ENCODE measurements around the gene HSD11B1L.

GRCh38 chr19:5681391-5682106, 722 bp downstream of the HSD11B1L start:
- TF ChIP-seq ZNF416 (tag by site-specific recombination; IDR thresholded peaks at IDR 0.05) (no peak), ZNF514 (tag by site-specific recombination; IDR thresholded peaks at IDR 0.05) (no peak), PBX3 (CRISPR knock-in tag; IDR thresholded peaks at IDR 0.05) (no peak)
